AG08396 (cell line): ENCODE results near the gene MTCH2.
"Not testable (repeated sequence)": the region's sequence is repeated elsewhere in the genome, so short reads cannot be mapped to it uniquely, and the experiment has no call there.

ENCODE experiments used
- DNase-seq: peaks from one replicate; pipeline ENCODE4 v3.0.0; 2012; ENCODE audit warnings: low spot score, mixed read lengths

Gene MTCH2

DNA sequence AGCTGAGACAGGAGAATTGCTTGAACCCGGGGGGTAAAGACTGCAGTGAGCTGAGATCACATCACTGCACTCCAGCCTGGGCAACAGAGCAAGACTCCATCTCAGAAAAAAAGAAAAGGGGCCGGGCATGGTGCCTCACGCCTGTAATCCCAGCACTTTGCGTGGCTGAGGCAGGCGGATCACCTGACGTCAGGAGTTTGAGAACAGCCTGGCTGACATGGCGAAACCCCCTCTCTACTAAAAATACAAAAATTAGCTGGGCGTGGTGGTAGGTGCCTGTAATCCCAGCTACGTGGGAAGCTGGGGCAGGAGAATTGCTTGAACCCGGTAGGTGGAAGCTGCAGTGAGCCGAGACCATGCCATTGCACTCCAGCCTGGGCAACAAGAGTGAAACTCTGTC, 6.0 kb downstream of the MTCH2 start:
- not testable (repeated sequence) for DNase-seq

DNA sequence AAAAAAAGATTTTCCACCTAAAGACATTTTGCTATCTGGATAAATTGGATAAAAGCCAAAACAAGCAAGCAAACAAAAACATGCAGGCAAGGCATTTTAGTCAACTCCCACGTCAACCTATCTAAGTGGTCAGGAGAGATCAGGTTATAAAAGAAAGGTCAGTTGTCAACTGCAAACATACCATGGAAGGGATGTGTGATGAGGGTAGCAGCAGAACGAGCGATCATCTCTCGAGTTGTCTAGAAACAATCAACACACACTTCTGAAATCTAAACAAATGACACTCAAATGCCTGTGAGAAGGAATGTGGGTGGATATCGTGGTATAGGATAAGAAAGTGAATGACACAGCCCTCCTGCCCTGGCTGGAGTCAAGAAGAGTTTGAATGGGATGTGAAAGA, 10.9 kb downstream of the MTCH2 start:
- no peak for DNase-seq

DNA sequence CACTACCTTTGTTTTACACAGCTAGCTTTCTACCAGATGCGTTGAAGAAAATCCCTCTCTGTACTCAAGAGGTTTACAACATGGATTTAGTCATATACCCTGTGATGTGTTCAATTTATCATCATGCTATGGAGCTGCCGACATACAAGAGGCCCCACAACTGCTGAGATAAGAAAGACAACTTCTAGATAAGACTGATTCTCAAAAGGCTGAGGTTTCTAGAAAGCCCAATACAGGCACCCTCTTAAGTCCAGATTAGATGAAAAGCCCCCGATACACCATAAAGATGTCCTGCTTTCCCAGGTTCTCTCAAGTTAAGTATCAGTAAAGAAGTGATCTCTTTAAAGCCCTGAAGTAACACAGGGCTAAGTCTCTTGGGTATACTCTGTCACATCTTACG, 14.3 kb downstream of the MTCH2 start:
- DNase-seq = no peak

DNA sequence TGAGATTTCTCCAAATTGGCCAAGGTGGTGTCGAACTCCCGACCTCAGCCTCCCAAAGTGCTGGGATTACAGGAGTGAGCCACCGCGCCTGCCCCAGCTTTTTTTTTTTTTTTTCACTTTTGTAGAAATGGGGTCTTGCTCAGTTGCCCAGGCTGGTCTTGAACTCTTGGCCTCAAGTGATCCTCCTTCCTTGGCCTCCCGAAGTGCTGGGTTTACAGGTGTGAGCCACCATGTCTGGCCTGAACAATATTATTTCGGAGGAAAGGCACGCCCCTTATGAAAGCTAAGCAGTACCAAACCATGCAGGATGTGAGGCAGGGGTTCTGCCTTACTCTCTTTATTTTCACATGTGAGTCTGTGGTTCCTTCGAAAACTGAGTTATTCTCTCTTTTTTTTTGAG, 16.1 kb downstream of the MTCH2 start:
- no peak for DNase-seq

DNA sequence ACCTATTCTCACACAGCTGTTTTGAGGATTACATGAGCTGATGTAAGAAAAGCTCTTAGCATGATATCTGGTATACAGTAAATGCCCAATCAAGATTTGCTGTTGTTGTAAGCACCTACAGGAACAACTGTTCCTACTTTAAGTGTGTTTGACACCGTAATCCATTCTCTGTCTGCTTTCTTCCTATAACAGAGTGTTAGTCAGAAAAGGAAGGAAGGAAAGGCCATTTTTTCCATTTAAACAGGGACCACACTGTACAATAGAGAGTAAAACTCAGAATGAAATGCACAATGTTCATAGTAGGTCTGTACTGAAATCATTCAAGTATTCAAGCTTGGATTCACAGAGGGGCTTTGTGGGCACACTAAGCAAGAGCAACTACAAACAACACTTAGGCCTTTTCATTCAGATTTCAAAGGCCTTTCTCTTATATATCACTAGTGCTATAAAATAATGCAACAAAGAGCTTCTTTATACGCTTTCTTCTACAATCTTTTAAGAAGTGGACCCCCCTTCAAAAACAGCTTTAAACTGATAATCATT, 21.5 kb downstream of the MTCH2 start:
- DNase-seq = no peak

DNA sequence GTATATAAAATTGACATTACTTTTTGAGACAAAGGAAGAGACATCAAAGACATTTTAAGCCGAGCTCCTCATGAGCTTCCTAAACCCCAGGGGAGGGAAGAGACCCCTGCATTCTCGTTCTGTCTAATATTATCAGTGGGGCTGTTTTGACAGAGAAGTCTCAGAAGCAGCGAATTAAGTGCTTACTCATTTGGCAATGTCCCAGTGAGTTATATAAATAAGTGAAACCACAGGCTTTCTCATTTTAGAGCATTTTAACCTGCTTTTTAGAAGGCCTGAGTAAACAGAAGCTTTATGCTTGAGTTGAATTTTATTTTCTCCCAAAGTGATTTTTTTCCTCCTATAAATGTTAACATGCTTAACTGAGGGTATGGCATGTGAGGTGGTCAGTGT, 24.9 kb downstream of the MTCH2 start:
- peak; percentile 47 for DNase-seq

DNA sequence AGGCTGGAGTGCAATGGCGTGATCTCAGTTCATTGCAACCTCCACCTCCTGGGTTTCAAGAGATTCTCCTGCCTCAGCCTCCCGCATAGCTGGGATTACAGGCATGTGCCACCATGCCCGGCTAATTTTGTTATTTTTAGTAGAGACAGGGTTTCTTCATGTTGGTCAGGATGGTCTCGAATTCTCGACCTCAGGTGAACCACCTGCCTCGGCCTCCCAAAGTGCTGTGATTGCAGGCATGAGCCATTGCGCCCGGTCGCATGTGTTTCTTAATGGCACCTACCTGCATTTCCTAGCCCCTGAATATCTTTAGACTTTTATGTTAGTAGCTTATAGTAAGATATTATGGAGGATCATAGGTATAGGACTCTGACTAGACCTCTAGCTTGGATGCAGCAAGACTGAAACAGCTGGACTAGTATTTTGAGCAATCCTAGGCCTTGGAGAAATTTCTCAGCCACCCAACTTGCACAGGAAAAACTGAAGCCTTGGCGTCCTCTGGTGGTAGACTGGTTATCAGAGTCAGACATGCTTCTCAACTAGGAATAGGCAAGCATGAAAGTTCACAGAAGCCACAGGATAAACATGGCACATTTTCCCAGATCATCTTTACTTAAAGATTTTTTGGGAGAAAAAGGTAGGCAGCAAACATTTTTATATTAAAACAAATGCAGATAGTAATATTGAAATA, 25.5 kb downstream of the MTCH2 start:
- DNase-seq = peak; percentile 73

DNA sequence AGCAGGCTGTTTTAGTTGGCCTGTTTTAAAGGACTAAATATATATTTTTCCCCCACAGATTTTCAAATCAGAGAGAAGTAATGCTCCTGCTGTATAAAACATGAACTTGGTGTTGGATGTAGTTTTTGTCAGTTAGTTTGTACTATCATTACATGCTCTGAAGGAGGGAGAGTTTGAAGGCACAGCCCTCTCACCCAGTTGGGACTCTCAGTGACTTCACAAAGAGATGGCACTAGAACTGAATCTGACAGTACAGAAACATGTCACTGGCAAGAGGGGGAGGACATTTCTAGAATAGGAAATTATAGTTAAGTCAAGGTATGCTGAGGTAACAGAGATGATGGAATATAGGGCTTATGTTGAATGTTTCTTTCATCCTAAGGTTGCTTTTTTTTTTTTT, 27.1 kb downstream of the MTCH2 start:
- no peak for DNase-seq

DNA sequence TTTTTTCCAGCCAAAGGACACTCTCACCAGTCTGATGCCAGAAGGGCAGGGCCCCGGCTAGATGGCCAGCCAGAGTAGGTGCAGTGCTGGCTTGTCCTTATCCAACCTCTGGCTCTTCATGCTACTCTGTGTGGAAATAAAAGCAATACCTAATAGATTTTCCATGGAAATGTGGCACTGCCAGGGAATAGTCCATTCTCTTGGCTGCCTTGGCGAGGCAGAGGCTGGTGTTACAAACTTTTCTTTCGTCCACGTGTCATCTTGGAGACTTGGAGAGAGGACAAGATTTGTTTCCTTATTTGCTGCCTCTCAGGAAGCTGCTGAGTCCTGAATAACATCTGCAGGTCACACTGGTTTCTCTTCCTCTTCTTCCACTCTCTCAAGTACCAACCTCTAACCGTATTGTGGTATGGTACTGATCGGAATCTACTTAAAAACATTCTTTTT, 31.0 kb downstream of the MTCH2 start:
- DNase-seq = no peak

DNA sequence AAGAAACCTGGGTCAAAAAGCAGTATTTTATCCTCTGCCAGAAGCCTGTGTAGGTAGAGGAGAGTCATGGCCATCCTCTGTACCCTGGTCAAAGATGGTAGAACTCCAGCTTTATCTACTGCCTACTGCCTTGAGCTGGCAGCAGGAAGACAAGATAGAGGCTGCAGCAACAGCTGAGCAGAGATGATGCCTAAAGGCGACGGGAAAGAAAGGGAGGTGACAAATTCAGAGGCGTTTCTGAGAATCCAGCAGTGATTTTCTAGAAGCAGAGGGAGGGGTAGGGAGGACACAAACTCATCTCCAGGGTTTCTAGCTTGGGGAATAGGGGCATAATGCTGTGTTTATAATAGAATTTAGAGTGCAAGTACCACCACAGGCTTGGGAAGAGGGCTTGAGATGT, 32.7 kb downstream of the MTCH2 start:
- no peak for DNase-seq

DNA sequence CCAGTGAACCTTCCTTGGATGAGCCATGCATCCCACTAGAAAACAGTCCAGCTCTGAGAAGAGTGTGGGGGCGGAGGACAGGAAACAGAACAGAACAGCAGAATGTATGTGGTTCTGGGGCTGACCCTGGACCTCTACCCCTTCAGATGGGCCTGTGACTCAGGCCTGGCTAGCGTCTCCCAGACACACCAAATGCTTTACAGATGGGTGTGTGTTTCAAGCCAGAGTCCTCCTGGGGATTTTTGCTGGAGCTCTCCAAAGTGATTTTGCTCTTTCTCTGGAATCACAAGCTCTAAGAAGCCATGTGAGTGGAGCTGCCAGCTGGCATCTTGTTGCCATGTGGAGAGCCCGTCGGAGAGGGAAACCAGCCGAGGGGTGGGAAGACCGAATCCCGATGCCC, 35.0 kb downstream of the MTCH2 start:
- peak; percentile 71 for DNase-seq

DNA sequence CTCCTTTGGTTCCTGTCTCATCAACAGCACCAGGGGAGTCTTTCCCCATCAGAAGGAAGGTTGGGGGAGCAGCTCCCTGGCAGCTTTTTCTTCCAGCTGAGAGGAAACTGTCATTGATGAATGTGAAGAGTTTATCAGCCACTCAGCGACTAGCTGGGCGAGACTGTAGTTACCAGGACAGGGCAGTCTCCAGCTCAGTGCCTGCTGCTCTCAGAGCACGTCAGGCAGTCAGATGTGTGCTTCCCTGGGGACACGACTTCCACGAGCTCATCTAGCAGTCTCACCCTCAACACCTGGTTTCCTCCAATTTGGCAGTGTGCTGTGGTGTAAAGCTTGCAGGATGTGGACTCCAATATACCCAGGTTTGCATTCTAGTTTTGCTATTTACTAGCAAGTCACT, 35.6 kb downstream of the MTCH2 start:
- no peak for DNase-seq

DNA sequence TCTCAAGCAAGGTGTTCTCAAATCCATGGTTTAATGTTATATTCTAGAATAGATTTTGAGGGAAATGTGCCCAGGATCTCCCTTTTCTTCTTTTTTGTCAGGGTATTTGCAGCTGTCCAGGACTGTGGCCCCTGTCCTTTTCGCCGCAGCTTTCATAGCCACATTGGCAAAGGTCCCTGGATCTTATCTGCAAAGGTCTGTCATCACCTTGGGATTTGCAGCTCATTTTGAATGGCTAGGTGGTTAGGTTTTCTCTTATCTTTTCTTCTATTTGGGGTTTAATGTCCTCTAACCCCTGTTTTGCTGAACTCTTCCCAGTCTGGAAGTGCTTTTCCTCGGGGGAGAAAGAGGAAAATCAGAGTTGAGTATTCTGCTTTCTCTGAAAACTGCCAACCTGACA, 36.4 kb downstream of the MTCH2 start:
- DNase-seq = no peak

DNA sequence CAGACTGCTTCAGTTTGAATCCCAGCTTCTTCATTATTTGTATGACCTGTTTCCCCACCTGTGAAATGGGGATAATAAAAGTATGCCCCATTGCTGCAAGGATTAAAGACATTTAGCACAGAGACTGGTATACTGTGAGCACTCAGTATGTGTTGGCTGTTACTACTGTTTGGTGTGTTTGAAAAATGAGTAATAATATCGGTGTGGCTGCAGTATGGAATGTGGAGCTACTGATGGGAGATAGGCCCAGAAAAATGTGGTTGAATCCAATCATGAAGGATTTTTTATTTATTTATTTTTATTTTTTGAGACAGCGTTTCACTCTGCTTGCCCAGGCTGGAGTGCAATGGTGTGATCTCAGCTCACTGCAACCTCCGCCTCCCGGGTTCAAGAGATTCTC, 39.1 kb downstream of the MTCH2 start:
- DNase-seq = no peak

DNA sequence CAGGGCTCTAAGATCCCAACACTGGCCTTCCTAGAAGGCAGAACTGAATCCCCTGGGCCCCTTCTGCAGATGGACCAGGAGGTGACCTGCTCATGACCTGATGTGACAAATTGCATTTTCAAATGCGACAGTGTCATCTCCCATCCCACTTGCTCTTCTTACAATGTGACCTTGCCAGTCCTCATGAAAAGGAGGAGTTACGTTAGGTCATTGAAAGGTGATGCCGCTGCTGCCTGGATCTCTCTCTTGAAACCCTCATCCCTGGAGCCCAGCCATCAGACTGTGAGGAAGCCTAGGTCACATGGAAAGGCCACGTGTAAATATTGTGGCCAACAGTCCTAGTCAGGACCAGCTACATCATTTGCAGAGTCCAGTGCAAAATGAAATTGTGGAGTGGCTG, 42.5 kb downstream of the MTCH2 start:
- no peak for DNase-seq

DNA sequence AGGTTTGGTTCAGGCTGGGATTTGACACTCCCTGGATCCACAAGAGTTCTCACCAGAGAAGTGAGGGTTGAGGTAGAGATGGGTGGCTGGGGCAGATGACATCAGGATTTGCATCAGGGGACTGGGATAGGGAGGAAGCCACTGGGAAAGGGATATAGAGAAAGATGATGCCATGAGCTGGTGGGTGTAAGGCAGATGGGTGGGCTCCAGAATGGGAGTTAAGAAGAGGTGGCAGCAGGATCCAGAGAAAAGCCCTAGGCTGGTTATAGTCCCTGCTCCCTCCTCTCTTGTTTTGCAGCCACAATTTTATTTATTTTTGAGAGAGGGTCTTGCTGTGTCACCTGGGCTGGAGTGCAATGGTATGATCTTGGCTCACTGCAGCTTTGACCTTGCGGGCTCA, 46.4 kb downstream of the MTCH2 start:
- no peak for DNase-seq

DNA sequence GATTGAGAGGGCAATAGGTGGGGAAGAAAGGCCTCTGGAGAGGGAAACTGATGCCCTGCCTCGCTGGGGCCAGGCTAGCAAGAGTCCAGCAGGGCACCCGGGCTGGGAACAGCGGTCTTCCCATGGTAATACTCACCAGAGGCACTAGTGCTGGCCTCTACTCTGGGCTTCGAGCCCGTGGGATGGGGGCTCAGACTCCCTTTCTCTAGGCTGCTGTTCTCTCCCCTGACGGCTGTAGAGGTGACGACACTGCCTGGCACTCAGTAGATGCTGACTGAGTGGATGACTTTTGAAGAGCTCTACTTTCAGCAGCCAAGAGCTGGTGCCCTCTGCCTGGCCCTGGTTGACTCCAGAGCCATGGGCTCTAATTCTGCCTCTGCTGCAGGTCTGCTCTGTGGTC, 47.3 kb downstream of the MTCH2 start:
- no peak for DNase-seq

DNA sequence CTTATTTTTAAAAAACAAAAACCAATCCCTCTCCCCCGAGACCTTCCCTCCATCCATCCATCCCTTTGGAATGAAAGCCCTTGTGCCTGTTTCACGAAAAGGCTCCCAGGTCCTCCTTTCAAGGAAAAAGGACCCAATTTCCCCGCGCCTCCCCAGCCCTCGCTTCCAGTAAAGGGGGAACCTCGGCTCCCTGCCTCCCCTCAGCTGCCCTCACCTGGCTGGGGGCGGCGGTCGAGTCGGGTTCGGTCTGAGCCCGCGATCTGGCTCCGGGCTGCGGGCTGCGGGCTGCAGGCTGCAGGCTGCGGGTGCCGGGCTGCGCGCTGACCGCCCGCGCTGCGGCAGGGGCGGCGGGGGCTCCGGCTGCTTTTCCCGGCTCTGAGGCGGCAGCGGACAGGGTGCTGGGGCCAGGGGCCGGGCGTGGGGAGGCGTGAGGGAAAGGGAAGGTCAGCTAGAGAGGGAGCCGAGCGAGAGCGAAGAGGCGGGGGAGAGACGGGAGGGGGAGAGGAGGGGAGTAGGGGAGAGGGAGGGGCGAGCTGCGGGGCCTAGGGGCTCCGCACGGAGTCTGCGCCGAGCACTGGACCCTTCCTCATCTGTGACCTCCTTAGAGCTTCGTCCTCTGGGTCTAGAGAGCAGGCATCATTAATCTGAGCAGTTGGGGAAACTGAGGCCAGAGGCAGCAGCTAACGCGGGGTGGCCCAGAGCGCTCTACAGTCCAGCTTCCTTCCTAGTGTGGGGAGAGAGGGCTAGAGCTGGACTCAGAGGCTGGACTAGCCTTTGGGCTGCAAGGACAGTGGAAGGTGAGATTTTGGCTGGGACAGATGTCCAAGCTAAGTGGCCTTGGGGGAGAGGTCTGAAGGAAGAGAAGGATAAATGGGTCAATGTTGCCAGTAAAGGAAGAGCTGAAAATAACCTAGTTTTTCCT, 48.2 kb downstream of the MTCH2 start, which contains the start of gene C1QTNF4:
TSS of gene C1QTNF4 (minus strand) at position 478 of the 922 bp plus-strand sequence. CDS start 3,601 bp downstream, outside the sequence.
- no peak for DNase-seq

DNA sequence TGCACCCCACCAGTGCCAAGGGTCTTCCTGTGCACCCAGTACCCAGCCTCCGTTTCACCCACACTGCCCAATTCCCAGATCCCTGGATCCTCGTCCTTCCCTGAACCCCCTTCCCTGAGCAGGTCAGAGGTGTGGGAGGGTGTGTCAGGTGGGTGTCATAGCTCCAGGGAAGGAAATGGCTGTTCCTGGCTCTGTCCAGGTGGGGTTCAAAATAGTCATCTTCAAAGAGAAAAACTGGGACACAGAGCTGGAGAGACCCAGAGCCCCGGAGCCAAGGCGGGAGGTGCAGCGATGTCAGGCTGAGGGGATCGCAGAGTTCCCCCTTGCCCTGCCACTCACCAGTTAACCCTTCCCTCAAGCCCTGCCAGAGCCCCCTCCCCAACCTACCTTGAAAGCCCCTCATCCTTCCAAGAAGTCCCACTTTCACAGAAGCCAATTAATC, 48.8 kb downstream of the MTCH2 start:
- DNase-seq = no peak

DNA sequence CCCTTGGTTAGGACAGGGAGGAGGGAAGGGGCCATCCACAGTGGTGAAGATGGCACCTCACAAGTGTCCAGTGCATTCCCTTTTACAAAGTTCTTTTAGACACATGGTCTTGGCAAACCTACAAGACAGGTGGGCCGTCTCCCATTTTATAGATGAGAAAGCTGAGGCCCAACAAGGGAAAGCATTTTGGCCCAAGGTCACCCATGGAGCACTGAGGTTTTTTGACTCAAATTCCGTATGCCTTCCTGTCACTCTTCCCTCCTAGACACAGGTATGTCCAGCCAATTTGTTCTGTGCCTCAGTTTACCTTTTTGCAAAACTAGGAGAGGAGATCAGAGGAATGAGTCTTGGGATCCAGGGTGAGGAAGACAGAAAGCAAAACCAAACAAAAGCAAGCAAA, 49.4 kb downstream of the MTCH2 start:
- DNase-seq = no peak

DNA sequence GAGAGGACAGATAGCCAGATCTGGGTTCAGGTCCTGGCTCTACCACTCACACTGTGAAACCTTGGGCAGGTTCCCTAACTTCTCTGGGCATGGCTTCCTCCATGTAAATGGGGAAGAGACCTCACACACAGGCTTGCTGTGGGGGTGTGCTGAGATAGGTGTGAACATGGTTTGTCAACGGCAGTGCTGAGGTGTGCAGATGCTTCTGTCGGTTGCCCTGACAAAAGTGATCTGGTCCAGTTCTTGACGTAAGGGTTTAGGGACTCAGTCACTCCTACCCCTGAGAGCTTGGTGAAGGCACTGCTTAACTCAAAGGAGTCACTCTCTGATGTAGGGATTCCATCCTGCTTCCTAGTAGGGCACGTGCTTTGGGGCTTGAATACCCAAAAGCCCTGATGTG, 50.1 kb downstream of the MTCH2 start:
- no peak for DNase-seq

DNA sequence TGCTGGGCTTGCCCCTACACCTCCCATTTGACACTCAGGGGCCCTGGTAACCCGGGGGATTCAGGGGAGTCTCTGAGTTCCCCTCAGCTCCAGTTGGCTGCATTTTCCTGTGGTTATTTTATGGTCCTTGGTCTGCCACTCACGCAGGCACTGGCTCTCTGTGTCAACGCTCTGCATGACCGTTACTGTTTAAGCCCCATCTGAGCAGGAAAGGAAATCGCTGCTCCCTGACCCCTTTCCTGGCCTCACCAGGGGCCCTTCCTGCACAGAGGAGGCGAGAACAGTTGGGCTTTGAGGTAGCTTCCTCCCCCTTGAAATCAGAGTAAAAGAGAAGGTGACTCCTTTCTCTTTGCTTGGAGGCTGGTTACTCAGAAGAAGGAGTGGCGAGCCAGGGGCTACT, 50.6 kb downstream of the MTCH2 start:
- no peak for DNase-seq
